MCF 10A (cell line): ENCODE measurements around the gene PIGP. TPM values are rescaled to one million over a fixed set of nuclear protein-coding genes. Genes with fewer than 3 reads are reported as not detected.

Experiments used
- Bru-seq: library from RNA; stranded (reverse); fragments of 400-500 nt; gene quantifications from one replicate; lab custom pipeline; 2021; lab: Mats Ljungman, UMichigan
- BruChase-seq, 2 experiments: library from RNA; stranded (reverse); fragments of 400-500 nt; gene quantifications; one replicate each; lab custom pipeline; 2021; lab: Mats Ljungman, UMichigan
- BruUV-seq: library from RNA; stranded (reverse); fragments of 400-500 nt; replicated peaks from 2 replicates; lab custom pipeline; 2021; lab: Mats Ljungman, UMichigan
- CTCF ChIA-PET: fragments of 300-600 bp; sonication (Branson Sonifier 250); formaldehyde crosslinking; extraction: SDS; loops from one replicate; lab custom pipeline; 2021; ENCODE audit warnings: antibody characterized with exemption, inconsistent platforms; lab: Yijun Ruan, JAX
- POLR2A ChIA-PET: fragments of 300-600, 350-650 bp; sonication (Branson Sonifier 250); formaldehyde crosslinking; extraction: SDS; loops from one replicate; lab custom pipeline; 2020; ENCODE audit warnings: antibody characterized with exemption, inconsistent platforms; lab: Yijun Ruan, JAX
- DNase-seq: peaks from one replicate; pipeline ENCODE4 v3.0.0-alpha.2; 2018; ENCODE audit not compliant: unreplicated experiment
- H3K27ac Mint-ChIP-seq: one replicate; pipeline ENCODE4 v1.8.0; 2022; ENCODE audit warnings: mild to moderate bottlenecking, low read depth, mixed read lengths; ENCODE audit not compliant: unreplicated experiment
- H3K27me3 Mint-ChIP-seq: one replicate; pipeline ENCODE4 v1.8.0; 2022; ENCODE audit warnings: mixed read lengths; ENCODE audit not compliant: insufficient read depth, unreplicated experiment
- H3K36me3 Mint-ChIP-seq: one replicate; pipeline ENCODE4 v1.8.0; 2022; ENCODE audit warnings: mild to moderate bottlenecking, moderate library complexity, mixed read lengths; ENCODE audit not compliant: insufficient read depth, unreplicated experiment
- H3K4me1 Mint-ChIP-seq: one replicate; pipeline ENCODE4 v1.8.0; 2022; ENCODE audit warnings: mixed read lengths; ENCODE audit not compliant: insufficient read depth, unreplicated experiment
- H3K4me3 Mint-ChIP-seq: one replicate; pipeline ENCODE4 v1.8.0; 2022; ENCODE audit warnings: mild to moderate bottlenecking, moderate library complexity, mixed read lengths; ENCODE audit not compliant: unreplicated experiment
- H3K9me3 Mint-ChIP-seq: one replicate; pipeline ENCODE4 v1.8.0; 2022; ENCODE audit warnings: mixed read lengths; ENCODE audit not compliant: unreplicated experiment
- CTCF ChIP-seq: fragments of 200-600 bp; IDR thresholded peaks from one replicate; pipeline ENCODE4 v1.8.0; 2022; ENCODE audit warnings: antibody characterized with exemption, mild to moderate bottlenecking; ENCODE audit not compliant: unreplicated experiment
- intact Hi-C: fragments of 100-400 bp; cut with micrococcal nuclease; formaldehyde crosslinking; loops from 2 replicates; pipeline ENCODE4 v1.14.1; 2022
- long read RNA-seq: library from polyadenylated mRNA; stranded (forward); transcript quantifications from one replicate; pipeline ENCODE4 v2.0.0, GENCODE V29; 2022
- total RNA-seq: library from RNA; stranded (reverse); gene quantifications from 2 replicates; pipeline ENCODE4 v1.2.3, GENCODE V29; 2022

The PIGP gene
- 25.1 and 29.8 TPM in 2 replicates for total RNA-seq
- Bru-seq, nascent RNA: percentile 77 among the genes with signal in this experiment
- BruChase-seq, experiment 1, labeled RNA remaining after a 6-hour chase: percentile 84 among the genes with signal in this experiment
- BruChase-seq, experiment 2, labeled RNA remaining after a 2-hour chase: percentile 79 among the genes with signal in this experiment
- long read RNA-seq, full-length matches to known transcripts: 40 of 52 reads
- long read RNA-seq, partial matches to known transcripts: 2 of 52 reads
- long read RNA-seq, other reads (novel, unspliced or antisense): 10 of 52 reads

DNA sequence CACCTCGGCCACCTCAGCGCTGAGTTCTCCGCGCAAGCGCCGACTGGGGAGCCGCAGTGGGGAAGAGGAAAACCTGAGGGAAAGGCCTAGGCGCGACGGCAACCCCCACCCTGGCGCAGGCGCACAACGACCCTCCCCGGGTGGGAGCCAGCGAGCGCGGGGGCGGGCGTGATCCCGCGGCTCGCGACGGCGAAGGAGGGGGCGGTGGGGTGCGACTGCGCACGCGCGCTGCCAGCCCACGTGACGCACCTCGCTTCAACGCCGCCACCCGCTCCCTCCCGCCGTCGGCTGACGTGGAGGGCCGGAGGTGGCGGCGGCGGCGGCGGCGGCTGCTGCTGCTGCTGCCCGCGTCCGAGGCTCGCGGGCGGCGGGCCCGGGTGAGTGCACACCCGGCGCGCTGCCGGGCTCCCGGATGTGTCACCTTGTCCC lies at the start of gene PIGP, which contains the start of gene TTC3:
TSS of gene PIGP (minus strand) at position 84 of the 429 bp plus-strand sequence. CDS start 556 bp downstream, outside the sequence.
TSS of gene TTC3 (plus strand) at position 267 of the 429 bp plus-strand sequence. CDS start 14,004 bp downstream, outside the sequence.
- TF ChIP-seq CTCF: no peak
- POLR2A ChIA-PET: interaction anchor here (1.4 to 1.8 kb wide), 2 partner anchors 13 to 25 kb away, joined by 5 to 7 read pairs; no protein-coding TSS in a partner anchor
- CTCF ChIA-PET: no interaction called here
- no peaks in the 10 kb centered on the region for H3K27me3 Mint-ChIP-seq
- peak within 1 kb of the TSS; percentile 97 for H3K4me3 Mint-ChIP-seq
- H3K27ac Mint-ChIP-seq: peak within 1 kb of the TSS; percentile 87
- no TSS peak for BruUV-seq
- H3K9me3 Mint-ChIP-seq: no peaks in the 10 kb centered on the region
- peak; percentile 92 for DNase-seq
- intact Hi-C loops: no loop called here
- H3K36me3 Mint-ChIP-seq: peaks cover 14% of the 10 kb centered on the region
- peaks cover 23% of the 10 kb centered on the region for H3K4me1 Mint-ChIP-seq

DNA sequence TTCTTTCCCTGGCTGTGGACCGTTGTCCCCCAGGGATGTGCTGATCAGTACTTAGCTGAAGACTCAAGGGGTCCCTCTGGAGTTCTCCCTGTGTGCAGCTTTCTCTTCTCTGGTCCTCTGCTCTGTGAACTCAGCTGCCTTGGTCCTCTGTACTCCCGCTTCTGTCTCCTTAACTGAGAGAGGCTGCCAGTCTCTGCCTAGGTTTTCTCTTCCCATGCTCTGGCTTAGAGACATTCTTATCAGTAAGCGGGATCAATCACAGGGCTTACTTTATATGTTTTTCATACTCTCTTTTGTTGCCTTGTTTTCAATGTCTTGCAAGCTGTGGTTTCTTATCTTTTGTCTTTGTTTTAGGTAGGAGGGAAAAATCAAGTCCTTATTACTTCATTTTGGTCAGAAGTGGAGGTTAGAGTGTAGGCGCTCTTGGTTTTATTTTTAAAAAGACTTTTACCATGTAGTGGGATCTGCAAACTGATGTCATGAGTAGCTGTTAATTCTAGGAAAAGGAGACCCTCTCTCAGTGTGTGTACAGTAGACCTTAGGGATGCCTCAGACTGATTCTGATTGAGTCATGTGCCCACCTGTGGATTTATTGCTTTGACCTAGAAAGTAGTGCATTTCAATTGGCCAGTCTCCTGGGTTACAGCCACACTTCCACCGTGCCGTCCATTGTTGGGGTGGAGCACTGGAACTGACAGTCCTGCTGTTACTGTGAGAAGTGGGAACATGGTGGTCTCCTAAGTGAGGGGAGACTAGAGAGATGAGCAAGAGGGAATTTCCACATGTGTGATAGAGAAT lies 46.7 kb upstream of the PIGP start:
- ChIA-PET CTCF (no interaction called here), POLR2A (no interaction called here)
- no peak overlapping the region for H3K4me3 Mint-ChIP-seq
- no TSS peak for BruUV-seq
- TF ChIP-seq CTCF: no peak
- no peak for DNase-seq
- H3K36me3 Mint-ChIP-seq: peaks cover 35% of the 10 kb centered on the region
- no peak overlapping the region for H3K27ac Mint-ChIP-seq
- peaks cover 22% of the 10 kb centered on the region for H3K4me1 Mint-ChIP-seq
- no peaks in the 10 kb centered on the region for H3K27me3 Mint-ChIP-seq
- intact Hi-C loops: no loop called here
- no peaks in the 10 kb centered on the region for H3K9me3 Mint-ChIP-seq

DNA sequence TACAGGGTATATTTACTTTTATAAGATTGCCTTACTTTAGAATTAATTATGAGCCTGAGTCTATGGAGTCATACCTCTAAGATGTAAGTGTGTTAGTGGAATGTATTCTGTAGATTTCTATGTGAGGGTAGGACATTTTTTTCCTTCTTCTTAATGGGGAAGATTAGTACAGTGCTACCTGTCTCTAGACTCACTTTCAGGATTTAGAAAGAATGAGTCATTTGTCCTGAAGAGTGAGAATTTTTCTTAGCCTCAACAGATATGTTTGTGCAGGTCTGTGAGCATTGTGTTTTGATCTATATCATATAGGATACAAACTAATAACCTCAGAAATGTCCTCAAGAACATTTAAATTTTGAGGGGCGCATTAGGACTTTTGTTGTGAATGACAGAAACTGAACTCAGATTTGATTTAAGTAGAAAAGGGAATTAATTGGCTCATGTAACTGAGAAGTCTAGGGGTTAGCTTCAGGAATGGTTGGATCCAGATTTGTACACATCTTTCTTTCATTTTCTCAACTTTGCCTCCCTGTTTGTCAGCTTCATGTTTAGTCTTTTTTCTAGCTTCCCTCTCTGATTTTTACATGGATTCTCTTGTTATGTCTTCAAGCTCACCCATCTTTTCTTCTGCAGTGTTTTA lies 45.4 kb upstream of the PIGP start:
- H3K9me3 Mint-ChIP-seq: no peaks in the 10 kb centered on the region
- no TSS peak for BruUV-seq
- intact Hi-C loops: no loop called here
- H3K36me3 Mint-ChIP-seq: peaks cover 24% of the 10 kb centered on the region
- H3K27me3 Mint-ChIP-seq: no peaks in the 10 kb centered on the region
- H3K27ac Mint-ChIP-seq: peak overlapping the region; percentile 57
- CTCF ChIA-PET: interaction anchor here (0.7 kb wide), 1 partner anchor 108 kb away, joined by 3 read pairs; no protein-coding TSS in a partner anchor
- POLR2A ChIA-PET: no interaction called here
- peaks cover 22% of the 10 kb centered on the region for H3K4me1 Mint-ChIP-seq
- DNase-seq: peak; percentile 13
- no peak for TF ChIP-seq CTCF
- no peak overlapping the region for H3K4me3 Mint-ChIP-seq
